Measurements from ENCODE around the gene PHACTR1. TPM values are rescaled to one million over a fixed set of nuclear protein-coding genes. Genes with fewer than 3 reads are reported as not detected.

The PHACTR1 gene
- total RNA-seq, 4 donors from 2014 or later: 2.6 to 11.2 (median 4.9) TPM

DNA sequence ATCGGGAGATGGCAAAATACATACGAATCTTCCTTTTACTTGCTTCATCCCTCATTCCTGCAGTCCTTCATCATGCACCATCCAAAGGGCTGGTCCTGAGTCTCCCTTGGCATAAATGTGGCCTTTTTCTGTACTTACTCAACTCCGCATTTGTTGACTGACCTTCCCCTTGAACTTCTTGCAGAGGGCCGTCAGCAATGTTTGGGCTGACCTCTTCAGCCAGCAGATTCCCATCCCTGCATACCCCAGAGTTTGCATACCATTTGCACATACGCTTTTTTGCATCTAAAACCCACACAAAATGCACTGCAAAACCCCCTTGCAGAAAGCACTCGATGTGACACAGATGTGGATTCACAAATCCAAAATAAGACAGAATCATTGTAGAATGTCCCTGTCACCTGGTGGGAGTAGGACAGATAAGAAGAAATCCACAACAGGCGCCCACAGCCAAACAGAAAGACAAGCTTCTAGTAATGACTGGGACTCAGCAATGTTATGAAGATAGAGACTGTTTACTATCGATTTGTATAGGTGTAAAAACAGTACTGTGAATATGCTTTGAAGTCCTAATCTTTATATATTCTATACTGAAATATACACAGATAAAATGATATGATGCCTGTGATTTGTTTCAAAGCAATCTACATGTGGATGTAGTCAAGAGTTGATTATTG lies 566.0 kb downstream of the PHACTR1 start:
- TF ChIP-seq, protein P1, sequence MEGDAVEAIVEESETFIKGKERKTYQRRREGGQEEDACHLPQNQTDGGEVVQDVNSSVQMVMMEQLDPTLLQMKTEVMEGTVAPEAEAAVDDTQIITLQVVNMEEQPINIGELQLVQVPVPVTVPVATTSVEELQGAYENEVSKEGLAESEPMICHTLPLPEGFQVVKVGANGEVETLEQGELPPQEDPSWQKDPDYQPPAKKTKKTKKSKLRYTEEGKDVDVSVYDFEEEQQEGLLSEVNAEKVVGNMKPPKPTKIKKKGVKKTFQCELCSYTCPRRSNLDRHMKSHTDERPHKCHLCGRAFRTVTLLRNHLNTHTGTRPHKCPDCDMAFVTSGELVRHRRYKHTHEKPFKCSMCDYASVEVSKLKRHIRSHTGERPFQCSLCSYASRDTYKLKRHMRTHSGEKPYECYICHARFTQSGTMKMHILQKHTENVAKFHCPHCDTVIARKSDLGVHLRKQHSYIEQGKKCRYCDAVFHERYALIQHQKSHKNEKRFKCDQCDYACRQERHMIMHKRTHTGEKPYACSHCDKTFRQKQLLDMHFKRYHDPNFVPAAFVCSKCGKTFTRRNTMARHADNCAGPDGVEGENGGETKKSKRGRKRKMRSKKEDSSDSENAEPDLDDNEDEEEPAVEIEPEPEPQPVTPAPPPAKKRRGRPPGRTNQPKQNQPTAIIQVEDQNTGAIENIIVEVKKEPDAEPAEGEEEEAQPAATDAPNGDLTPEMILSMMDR (IDR thresholded peaks at IDR 0.05; ENCODE audit: low read depth): no peak

DNA sequence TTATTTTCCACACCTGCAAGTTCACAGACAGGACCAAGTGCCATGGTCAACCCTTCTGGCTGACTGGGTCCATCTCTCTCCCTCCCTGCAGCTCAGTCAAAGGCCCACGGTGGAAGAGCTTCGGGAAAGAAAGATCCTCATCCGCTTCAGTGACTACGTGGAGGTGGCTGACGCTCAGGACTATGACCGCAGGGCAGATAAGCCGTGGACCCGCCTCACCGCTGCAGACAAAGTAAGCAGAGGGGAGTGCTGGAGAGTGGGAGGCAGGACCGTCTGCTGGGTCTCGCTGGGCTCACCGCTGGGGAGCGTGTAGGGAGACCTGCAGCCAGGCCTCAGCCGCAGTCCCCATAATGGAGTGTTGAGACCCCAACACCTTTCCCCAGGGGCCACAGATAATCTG lies 566.8 kb downstream of the PHACTR1 start:
- TF ChIP-seq, protein P1 (IDR thresholded peaks at IDR 0.05; ENCODE audit: low read depth): no peak

DNA sequence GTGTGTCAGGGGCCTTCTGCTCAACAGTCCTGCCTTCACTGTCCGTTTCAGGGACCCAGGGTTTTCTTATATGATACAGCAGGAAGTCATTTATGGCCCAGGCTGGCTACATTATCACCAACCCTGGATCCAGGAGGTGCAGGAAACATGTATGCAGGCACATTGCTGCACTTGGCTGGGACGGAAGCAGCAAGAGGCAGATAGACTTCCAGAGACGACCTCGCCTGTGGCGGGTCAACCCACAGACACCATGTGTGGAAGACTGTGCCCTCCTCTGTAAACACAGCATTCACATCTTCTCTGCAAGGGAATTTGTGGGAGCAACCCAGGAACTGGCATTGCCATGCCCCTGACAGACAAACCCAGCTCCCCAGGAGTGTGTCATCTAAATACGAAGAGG lies 568.1 kb downstream of the PHACTR1 start:
- TF ChIP-seq, protein P1 (IDR thresholded peaks at IDR 0.05; ENCODE audit: low read depth): no peak

DNA sequence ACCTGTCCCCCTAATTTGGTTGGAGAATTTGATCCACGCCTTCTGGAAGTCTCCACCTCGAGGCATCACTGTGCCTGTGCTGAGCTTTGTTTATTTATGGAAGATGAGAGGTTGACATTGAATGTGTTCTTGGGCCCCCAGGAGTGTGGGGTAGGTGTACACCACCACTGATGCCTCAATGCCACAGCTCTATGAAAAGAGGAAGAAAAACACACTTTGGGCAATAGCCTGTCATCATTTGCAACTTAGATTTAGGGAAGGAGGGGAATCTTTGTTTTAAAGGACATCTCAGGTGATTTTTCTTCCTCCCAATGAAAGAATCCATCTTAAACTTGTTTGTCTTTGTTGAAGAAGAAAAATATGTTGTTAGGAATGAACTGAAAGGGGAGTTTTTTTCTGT lies 569.1 kb downstream of the PHACTR1 start:
- TF ChIP-seq, protein P1 (IDR thresholded peaks at IDR 0.05; ENCODE audit: low read depth): no peak

DNA sequence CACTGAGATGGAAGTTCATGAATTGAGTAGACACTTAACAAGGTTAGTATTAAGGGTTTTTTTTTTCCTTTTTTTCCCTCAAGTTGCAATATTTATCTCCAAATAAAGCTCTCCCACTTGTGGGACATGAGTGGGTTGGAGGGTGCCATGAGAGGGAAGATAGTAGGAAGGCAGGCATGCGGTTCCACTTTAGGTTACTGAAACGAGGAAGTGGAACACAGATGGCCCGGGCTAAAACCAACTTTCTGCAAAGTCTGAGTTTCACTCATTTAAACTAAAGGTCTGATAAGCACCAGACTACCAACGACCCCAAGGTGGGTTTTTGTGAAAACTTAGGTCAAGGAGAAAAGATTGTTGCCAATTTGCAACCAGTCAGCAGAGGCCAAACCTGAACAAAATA lies 569.6 kb downstream of the PHACTR1 start:
- TF ChIP-seq, protein P1 (IDR thresholded peaks at IDR 0.05; ENCODE audit: low read depth): no peak

DNA sequence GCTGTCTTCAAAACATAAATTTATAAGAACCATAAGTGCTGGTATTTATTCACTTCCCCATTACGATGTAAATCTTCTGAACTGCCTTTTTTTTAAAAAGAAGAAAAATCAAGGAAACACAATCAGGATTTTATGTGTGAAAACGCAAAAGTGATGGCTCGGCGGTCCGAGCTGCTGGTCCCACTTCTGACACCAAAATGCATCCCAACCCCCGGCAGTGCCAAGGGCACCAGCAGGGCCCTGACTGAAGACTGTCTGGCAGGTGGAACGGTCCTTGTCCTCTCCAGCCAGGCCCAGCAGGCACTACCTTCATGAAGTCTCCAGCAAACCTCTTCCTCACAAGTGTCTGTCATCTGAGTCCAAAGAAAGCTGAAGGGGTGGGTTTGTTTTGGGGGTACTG lies 570.5 kb downstream of the PHACTR1 start:
- TF ChIP-seq, protein P1 (IDR thresholded peaks at IDR 0.05; ENCODE audit: low read depth): no peak

DNA sequence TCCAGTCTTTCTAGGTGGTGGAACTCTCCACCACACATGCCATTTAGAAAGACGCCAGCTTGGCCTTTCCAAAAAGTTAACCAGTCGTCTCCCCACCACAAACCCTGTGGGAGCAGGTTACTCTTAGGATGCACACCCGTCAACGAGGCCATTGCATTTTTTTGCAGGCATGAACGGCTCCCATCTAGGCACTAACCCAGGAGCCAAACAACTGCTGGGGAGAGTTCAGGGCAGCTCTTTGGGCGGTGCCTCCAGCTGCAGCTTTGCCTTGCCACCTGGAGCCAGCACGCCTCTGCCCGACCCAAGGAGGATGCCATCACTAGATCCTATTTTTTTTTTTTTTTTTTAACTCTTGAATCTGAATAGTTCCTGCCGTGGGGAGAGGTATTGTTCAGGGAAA lies 571.9 kb downstream of the PHACTR1 start:
- TF ChIP-seq, protein P1 (IDR thresholded peaks at IDR 0.05; ENCODE audit: low read depth): no peak

All from subcutaneous adipose tissue (tissue), 4 donors.